IPS DF 19.7 (cell line): ENCODE results near the gene PIGH.

Experiments used
- DNase-seq: peaks from one replicate; pipeline ENCODE4 v3.0.0-alpha.2; 2013; ENCODE audit warnings: low read depth, low spot score

The PIGH gene

GRCh38 chr14:67575684-67576083 lies 24.4 kb downstream of the PIGH start:
- no peak for DNase-seq

- DNase-seq = no peak
These were observed 25.3 kb downstream of the PIGH start for GRCh38 chr14:67574806-67575205.

- no peak for DNase-seq
These were observed 25.9 kb downstream of the PIGH start for GRCh38 chr14:67574156-67574555.

DNA sequence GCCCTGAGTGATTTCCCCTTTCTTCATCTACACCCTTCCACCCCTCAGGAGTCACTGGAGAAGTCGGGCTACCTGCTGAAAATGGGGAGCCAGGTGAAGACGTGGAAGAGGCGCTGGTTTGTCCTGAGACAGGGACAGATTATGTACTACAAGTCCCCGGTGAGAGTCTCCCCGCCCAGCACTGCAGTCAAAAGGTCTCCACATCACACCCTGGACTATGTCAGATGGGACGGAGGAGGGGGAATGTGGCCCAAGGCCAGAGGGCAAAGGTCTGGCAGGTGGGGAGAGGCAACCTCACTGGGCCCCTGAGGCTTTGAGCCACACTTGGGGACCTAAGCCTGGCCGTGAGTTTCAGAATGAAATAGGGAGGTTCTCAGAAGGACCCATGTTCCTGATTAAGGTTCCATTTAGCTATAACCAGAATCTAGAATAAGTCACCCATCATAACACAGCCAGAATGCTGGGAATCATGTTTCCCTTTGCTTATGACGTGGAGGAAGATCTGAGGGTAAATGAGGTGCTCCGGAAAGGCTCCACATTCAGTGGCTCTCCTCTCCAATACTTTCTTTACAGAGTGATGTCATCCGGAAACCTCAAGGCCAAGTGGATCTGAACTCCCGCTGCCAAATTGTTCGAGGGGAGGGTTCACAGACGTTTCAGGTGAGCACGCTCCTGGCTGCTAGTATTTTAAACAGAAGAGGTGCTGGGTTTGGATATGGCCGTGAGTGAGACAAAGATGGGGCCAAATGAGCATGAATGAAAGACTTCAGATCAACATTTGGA lies 26.6 kb downstream of the PIGH start:
- DNase-seq = no peak

DNA sequence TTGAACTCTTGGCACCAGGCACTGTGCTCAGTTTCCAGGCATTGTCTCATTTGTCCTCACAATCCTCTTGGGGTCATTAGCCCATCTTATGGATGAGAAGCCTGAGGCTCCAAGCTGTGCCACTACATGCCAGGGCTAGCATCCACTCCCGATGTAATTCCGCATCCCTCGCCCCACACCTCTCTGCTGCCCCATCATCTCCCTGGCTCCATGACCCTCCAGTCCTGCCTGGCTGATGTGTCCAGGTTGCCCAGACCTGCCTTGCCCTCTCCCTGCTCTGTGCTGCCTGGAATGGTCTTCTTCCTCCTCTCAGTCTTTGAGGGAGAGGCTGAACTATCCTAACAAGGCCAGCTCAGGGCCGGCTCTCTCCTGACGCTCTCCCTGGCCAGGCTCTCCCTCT lies 27.5 kb downstream of the PIGH start:
- no peak for DNase-seq

DNA sequence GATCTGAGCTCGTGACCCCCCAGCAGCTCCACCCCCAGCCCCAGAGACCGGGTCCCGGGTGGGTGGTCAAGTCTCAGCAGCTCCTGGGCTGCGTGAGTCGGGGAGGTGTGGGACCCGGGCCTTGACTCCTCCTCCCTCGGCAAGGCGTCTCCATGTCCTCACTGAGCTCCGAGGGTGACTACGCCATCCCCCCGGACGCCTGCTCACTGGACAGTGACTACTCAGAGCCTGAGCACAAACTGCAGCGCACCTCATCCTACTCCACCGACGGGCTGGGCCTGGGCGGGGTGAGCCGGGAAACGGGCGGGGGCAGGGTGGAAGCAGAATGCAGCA lies 28.1 kb downstream of the PIGH start:
- DNase-seq = no peak

GRCh38 chr14:67571275-67571990 lies 28.6 kb downstream of the PIGH start:
- DNase-seq = no peak

DNA sequence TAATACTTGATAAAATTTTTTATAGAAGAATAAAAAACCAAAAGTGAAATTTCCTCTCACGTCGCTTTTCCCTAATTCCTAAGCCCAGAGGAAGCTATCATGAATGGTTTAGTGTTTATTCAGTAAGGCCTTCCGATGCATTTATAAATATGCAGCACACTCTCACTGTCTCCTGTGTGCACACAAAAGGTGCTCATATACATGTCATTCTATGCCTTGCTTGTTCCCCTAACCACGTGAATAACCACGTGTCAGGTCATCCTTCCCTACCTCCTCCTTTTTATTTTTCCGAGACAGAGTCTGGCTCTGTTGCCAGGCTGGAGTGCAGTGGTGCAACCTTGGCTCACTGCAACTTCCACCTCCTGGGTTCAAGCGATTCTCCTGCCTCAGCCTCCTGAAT lies 29.6 kb downstream of the PIGH start:
- DNase-seq = no peak

- DNase-seq = no peak
These were observed 30.3 kb downstream of the PIGH start for GRCh38 chr14:67569651-67570290.

- no peak for DNase-seq
These were observed 30.9 kb downstream of the PIGH start for GRCh38 chr14:67569011-67569650.

DNA sequence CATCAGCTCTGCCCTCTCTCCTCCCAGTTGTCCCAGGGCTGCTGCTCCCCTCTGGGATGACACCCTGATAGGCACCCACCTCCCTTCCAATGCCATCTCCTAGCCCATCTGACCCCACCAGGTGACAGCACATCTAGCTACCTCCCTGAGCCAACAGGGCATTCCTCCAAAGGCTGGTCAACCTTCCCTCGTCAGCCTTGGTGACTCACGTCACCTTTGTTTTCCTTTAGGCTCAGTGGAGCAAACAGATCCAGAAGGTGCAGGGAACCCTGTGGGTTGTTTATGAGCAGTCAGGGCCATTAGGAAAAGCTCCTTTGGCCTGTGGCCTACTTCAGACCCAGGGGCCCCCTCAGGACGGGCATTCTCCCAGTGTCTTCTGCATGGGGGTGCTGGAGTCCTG lies 32.4 kb downstream of the PIGH start:
- DNase-seq = no peak

DNA sequence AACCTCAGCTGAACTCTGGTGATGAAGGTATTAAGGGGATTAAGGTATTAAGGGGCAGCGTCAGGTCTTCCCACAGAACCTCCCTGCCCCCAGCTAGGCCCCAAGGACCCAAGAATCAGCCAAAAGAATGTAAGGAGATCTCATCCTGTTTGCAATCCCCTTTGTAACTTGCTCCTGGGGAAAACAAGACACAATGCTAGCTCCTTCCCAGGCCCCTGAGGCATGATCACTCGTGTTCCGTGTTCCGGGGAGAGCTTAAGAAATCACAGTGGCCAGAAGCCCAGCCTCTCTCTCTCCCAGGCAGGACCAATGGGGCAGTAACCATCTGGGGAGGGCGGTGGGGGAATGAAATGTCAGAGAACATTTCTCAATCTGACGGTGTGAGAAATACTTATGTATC lies 33.2 kb downstream of the PIGH start:
- DNase-seq = no peak

DNA sequence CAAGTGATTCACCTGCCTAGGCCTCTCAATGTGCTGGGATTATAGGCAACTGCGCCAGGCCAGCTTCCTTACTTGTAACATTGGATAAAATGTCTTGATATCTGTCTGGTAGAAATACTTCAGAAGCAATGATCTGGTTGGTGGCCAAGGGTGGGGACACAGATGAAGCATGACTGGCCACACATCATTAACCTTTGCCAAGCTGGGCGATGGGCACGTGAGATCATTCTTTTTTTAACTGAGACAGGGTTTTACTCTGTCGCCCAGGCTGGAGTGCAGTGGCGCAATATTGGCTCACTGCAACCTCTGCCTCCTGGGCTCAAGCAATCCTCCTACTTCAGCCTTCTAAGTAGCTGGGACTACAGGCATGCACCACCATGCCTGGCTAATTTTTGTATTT lies 35.8 kb downstream of the PIGH start:
- no peak for DNase-seq

GRCh38 chr14:67562776-67563150 lies 37.3 kb downstream of the PIGH start:
- no peak for DNase-seq

- DNase-seq = no peak
These were observed 37.9 kb downstream of the PIGH start for GRCh38 chr14:67562025-67562775.

GRCh38 chr14:67559639-67560038 lies 40.4 kb downstream of the PIGH start:
- no peak for DNase-seq

DNA sequence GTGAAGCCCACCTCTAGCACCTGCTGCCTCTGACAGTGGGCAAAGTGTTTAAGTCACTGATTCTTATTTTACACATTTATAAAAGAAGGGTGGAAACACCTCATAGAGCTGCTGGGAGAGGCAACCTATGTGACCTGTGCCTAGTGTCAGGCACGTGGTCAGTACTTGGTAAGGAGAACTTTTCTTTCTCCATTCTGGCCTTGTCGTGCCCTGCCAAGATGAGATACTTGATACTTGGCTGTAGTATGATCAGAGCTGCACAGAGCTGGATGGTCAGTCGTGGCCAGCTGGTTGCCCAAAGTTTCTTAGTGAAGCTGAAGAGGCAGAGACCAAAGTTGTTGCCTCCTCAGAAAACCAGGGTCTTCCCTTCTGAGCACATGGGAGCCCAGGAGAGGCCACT lies 42.4 kb downstream of the PIGH start:
- DNase-seq = no peak

DNA sequence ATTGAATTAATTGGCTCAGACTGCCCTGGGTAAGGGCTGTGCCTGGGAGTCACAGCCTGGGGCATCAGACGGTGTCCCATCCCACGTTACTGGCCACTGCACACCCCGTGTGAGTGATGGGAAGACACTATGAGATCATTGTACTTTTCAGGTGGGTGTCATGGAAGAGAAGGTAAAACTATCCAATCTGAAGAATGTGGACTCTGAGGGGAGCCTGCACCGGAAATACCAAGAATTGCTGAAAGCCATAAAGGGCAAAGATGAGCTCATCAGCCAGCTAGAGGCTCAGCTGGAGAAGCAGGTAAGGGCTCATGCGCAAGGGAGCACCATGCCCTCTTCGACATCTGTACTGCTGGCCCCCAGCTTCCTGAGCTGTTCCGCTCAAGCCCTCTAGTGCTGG lies 43.0 kb downstream of the PIGH start:
- no peak for DNase-seq

- no peak for DNase-seq
These were observed 43.4 kb downstream of the PIGH start for GRCh38 chr14:67556671-67557070.

DNA sequence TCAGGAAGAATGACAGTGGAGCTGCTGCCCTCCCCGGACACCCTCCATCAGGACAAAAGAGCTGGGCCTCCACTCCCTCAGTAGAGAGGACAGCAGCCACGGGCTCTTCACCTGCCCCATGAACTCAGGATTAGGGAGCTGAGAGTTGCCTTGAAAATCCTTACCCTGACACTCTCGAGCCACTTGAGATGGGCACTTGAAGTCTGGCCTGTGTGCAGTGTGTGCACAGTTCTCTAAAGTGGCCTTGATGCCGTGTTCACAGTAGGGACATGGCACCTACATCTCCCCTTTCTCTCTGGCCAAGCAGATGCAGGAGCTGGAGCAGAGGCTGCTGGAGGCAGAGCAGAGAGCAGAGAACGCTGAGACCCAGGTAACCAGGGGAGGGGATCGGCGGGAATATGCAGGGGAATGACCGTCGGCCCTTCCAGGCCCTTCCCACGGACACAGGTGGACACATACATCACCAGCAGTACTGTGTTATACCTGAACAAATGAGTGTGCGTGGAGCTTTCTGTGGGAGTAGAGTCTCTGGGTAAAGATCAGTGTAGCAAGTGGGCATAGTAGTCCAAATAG lies 44.5 kb downstream of the PIGH start:
- DNase-seq = no peak

DNA sequence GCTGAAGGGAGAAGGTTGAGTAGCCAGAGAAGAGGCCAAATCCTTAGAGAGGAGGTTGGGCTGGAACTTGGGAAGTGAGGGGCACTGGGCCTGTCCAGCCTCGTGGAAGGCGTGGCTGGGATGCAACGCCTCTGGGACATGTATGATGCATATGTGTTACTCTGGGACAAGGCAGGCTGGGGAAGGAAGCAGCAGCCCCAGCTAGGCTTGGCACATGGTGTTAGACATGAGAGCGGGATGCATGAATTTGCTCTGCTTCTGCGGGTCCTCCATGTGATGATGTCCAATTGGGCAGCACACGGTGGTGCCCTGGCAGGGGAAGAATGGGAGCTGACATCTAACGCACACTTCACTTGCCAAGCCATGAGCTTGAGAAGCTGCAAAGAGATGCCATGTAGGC lies 45.7 kb downstream of the PIGH start:
- DNase-seq = no peak
